Coronary artery (tissue), 2 donors: Measurements from ENCODE around the gene GPR183.
A peak's percentile ranks its signal among the peaks of the same experiment; 100 is the strongest.

ENCODE experiments used
- DNase-seq: peaks from one replicate; pipeline ENCODE4 v3.0.0-alpha.2; 2017; ENCODE audit warnings: low spot score
- H3K27ac ChIP-seq, 2 donors: fragments of 200-600 bp; sonication (generic); one replicate each; pipeline ENCODE4 v1.5.1; 2016 to 2019
- H3K4me3 ChIP-seq: fragments of 200-600 bp; sonication (generic); 2 replicates; pipeline ENCODE4 v1.5.1; 2016; ENCODE audit warnings: mild to moderate bottlenecking, moderate library complexity
- CTCF ChIP-seq: fragments of 200-600 bp; sonication (generic); IDR thresholded peaks from one replicate; pipeline ENCODE4 v1.5.1; 2019; ENCODE audit warnings: antibody characterized with exemption

The GPR183 gene

GRCh38 chr13:99289674-99290337 is 17.4 kb downstream of the GPR183 start:
- H3K27ac ChIP-seq: no peak overlapping the region
- TF ChIP-seq CTCF: no peak

GRCh38 chr13:99289271-99289670 is 17.9 kb downstream of the GPR183 start:
- H3K27ac ChIP-seq: no peak overlapping the region
- no peak for TF ChIP-seq CTCF
- DNase-seq: no peak
- H3K4me3 ChIP-seq: no peak overlapping the region

More at GRCh38 chr13:99289674-99290337, 17.4 kb downstream of the GPR183 start:
- DNase-seq: no peak
- H3K4me3 ChIP-seq: no peak overlapping the region

GRCh38 chr13:99288089-99288488 is 19.1 kb downstream of the GPR183 start:
- Histone ChIP-seq H3K4me3 (no peak overlapping the region), H3K27ac (peak overlapping the region in 1 of 2 donors; percentile 39)
- no peak for TF ChIP-seq CTCF
- no peak for DNase-seq

GRCh38 chr13:99287551-99287950 is 19.6 kb downstream of the GPR183 start:
- no peak for TF ChIP-seq CTCF
- H3K27ac ChIP-seq: peak overlapping the region in 1 of 2 donors; percentile 39
- DNase-seq: no peak
- H3K4me3 ChIP-seq: no peak overlapping the region

GRCh38 chr13:99285432-99286182 is 21.6 kb downstream of the GPR183 start:
- TF ChIP-seq CTCF: no peak
- no peak overlapping the region for H3K4me3 ChIP-seq
- H3K27ac ChIP-seq: no peak overlapping the region
- no peak for DNase-seq

GRCh38 chr13:99282264-99283231 is 24.7 kb downstream of the GPR183 start:
- no peak overlapping the region for H3K4me3 ChIP-seq
- DNase-seq: no peak

More at GRCh38 chr13:99282264-99283231, 24.7 kb downstream of the GPR183 start:
- peak overlapping the region; percentile 27 to 79 for H3K27ac ChIP-seq
- no peak for TF ChIP-seq CTCF
